NCI-H446 treated with DMSO at 0.1 percent for 48 hours (cell line): ENCODE data around the gene MICOS13.
"Not testable (repeated sequence)": the region's sequence is repeated elsewhere in the genome, so short reads cannot be mapped to it uniquely, and the experiment has no call there.

Source experiments
- DNase-seq: peaks from one replicate; lab custom pipeline; 2025; lab: John Stamatoyannopoulos, UW

The MICOS13 gene

GRCh38 chr19:5700455-5701092, 20.3 kb upstream of the MICOS13 start:
- no peak for DNase-seq

- no peak for DNase-seq
Observed at GRCh38 chr19:5698635-5699422, 18.5 kb upstream of the MICOS13 start.

- no peak for DNase-seq
Observed at GRCh38 chr19:5697890-5698634, 17.7 kb upstream of the MICOS13 start.

- DNase-seq: no peak
Observed at GRCh38 chr19:5697022-5697889, 16.9 kb upstream of the MICOS13 start.

GRCh38 chr19:5696196-5697021, 16.1 kb upstream of the MICOS13 start:
- no peak for DNase-seq

- no peak for DNase-seq
Observed at GRCh38 chr19:5695649-5696195, 15.4 kb upstream of the MICOS13 start.

GRCh38 chr19:5694956-5695648, 14.8 kb upstream of the MICOS13 start:
- DNase-seq: no peak

- no peak for DNase-seq
Observed at GRCh38 chr19:5694167-5694955, 14.0 kb upstream of the MICOS13 start.

GRCh38 chr19:5693195-5694166, 13.2 kb upstream of the MICOS13 start:
- DNase-seq: no peak

GRCh38 chr19:5692723-5693194, 12.4 kb upstream of the MICOS13 start:
- DNase-seq: no peak

- no peak for DNase-seq
Observed at GRCh38 chr19:5691822-5692722, 11.8 kb upstream of the MICOS13 start.

GRCh38 chr19:5690955-5691821, 10.9 kb upstream of the MICOS13 start:
- peak; percentile 54 for DNase-seq

- peak; percentile 90 for DNase-seq
Observed at GRCh38 chr19:5690125-5690954, 10.0 kb upstream of the MICOS13 start, which contains the start of gene RPL36. Gene RPL36 (plus strand): TSS chr19:5690295. CDS start chr19:5690508, 213 bp downstream.

- DNase-seq: not testable (repeated sequence)
Observed at GRCh38 chr19:5688262-5688881, 8.1 kb upstream of the MICOS13 start.
